ENCODE data around the gene SMG6.
"Not testable (repeated sequence)": the region's sequence is repeated elsewhere in the genome, so short reads cannot be mapped to it uniquely, and the experiment has no call there.

The SMG6 gene

DNA sequence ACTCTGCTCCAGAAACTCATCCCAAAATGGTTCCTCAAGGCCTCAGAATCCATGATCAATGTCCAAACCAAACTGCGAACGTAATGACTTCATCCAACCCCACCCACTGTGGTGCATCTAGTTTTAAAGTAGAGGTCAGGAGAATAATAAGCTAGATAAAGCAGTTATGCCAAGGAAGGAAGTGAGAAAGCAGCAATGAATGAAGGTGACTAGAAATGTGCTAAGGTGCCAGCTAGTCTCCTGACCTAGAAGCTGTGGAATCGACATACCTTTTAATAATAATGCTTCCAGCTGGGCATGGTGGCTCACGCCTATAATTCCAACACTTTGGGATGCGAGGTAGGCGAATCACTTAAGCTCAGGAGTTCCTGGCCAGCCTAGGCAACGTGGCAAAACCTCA, 99.2 kb downstream of the SMG6 start:
- TF ChIP-seq, protein P1, sequence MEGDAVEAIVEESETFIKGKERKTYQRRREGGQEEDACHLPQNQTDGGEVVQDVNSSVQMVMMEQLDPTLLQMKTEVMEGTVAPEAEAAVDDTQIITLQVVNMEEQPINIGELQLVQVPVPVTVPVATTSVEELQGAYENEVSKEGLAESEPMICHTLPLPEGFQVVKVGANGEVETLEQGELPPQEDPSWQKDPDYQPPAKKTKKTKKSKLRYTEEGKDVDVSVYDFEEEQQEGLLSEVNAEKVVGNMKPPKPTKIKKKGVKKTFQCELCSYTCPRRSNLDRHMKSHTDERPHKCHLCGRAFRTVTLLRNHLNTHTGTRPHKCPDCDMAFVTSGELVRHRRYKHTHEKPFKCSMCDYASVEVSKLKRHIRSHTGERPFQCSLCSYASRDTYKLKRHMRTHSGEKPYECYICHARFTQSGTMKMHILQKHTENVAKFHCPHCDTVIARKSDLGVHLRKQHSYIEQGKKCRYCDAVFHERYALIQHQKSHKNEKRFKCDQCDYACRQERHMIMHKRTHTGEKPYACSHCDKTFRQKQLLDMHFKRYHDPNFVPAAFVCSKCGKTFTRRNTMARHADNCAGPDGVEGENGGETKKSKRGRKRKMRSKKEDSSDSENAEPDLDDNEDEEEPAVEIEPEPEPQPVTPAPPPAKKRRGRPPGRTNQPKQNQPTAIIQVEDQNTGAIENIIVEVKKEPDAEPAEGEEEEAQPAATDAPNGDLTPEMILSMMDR (IDR thresholded peaks at IDR 0.05; ENCODE audit: extremely low read depth, missing control alignments): no peak
- no peak for DNase-seq (ENCODE audit: low spot score)

DNA sequence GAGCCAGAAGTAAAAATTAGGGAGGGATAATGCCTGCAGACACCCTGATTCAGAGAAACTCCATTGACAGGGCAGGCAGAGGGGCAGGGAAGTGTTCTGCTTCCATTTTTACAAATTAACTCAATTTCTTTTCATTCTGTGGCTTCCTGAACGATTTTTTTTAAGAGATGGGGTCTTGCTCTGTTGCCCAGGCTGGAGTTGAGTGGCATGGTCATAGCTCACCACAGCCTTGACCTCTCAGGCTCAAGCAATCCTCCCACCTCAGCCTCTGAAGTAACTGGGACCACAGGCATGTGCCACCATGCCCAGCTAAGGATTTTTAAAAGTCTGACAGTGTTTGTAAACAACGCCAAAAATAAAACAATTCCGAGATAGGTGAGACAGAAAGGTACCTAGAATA, 99.8 kb downstream of the SMG6 start:
- TF ChIP-seq, protein P1 (IDR thresholded peaks at IDR 0.05; ENCODE audit: extremely low read depth, missing control alignments): no peak
- no peak for DNase-seq (ENCODE audit: low spot score)

DNA sequence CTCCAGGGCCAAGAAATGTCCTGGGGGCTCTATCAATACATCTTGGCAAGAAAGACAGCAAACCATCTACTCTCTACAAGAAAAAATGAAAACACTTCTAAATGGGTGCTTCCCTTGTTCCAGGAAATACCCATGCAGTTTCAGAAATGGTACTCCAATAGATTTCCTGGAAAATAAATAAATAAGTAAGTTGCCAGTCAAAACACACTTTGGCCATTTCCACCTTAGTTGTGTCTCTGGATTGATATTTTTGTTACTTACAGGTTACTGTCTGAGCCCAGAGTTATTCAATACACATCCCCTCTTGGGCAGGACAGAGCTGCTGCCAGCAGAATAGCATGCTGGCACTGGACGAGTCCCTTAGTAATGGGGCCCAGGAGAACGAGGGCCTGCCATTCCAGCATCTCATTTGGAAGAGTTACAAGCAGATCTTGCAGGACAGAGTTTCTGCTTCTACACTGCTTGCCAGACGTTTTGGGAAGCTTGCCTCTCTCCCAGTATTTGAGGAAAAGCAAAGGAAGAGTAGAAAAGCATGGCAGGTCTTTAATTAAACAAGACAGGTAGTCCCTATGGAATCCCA, 100.5 kb downstream of the SMG6 start:
- TF ChIP-seq, protein P1 (IDR thresholded peaks at IDR 0.05; ENCODE audit: extremely low read depth, missing control alignments): no peak
- DNase-seq (ENCODE audit: low spot score): no peak

DNA sequence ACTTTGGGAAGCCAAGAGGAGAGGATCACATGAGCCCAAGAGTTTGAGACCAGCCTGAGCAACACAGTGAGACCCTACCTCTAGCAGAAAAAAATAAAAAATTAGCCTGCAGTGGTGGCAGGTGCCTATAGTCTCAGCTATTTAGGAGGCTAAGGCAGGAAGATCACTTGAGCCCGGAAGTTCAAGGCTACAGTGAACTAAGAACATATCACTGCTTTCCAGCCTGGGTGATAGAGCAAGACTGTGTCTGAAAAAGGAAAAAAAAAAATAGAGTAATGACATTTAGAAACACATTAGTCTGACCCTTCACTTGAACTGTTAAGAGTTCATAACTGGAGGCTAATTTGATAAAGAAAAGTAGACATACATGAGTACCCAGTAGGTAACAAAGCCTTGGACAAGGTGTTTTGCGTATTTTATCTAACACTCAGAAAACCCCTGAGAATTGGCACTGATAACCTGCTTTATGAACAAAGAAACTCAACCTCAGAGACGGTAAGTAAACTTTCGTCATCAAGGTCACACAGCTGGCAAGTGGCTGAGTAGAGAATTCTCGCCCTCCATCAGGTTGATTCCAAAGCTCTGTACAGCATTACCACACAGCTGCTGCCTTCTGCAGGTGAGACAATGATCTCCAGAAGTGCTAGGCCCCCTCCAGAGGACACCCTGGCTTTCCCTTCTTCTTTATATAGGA, 101.1 kb downstream of the SMG6 start:
- no peak for DNase-seq (ENCODE audit: low spot score)
- TF ChIP-seq, protein P1 (IDR thresholded peaks at IDR 0.05; ENCODE audit: extremely low read depth, missing control alignments): no peak

DNA sequence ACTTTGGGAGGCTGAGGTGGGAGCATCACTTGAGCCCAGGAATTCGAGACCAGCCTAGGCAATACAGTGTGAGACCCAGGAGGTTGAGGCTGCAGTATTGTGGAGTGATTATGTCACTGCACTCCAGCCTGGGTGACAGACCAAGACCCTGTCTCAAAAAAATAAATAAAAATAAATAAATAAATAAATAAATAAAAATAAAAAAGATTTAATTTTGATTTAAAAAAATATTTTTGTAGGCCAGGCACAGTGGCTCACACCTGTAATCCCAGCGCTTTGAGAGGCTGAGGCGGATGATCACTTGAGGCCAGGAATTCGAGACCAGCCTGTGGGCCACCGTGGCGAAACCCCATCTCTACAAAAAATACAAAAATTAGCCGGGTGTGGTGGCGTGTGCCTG, 104.2 kb downstream of the SMG6 start:
- not testable (repeated sequence) for DNase-seq (ENCODE audit: low spot score)

DNA sequence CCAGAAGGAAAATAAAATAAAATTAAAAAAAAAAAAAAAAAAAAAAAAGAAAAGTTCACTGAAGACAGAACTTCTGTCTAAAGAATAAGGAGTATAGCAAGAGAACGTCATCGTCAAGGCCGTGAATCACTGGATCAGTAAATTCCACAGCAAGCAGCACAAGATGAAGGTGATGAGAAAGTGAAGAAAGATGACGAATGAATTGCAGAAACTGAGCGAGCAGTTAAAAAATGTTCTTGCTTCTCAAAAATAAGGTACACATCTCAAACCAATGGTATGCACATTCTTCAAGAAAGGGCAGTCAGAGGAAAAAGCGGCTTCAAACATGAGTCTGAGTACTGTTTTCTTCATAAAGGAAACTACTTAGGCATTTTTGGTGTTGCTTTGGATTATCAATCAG, 104.7 kb downstream of the SMG6 start:
- TF ChIP-seq, protein P1 (IDR thresholded peaks at IDR 0.05; ENCODE audit: extremely low read depth, missing control alignments): no peak
- no peak for DNase-seq (ENCODE audit: low spot score)

DNA sequence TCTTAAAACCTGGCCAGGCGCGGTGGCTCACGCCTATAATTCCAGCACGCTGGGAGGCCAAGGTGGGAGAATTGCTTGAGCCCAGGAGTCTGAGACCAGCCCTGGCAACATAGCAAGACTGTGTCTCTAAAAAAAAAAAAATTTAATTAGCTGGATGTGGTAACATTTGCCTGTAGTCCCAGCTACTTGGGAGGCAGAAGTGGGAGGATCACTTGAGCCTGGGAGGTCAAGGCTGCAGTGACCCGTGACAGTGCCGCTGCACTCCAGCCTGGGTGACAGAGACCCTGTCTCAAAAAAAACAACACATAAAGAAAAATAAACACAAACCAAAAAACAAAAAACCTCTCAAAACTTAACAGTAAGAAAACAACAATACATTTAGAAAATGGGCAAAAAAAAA, 106.3 kb downstream of the SMG6 start:
- TF ChIP-seq, protein P1 (IDR thresholded peaks at IDR 0.05; ENCODE audit: extremely low read depth, missing control alignments): no peak
- no peak for DNase-seq (ENCODE audit: low spot score)

DNA sequence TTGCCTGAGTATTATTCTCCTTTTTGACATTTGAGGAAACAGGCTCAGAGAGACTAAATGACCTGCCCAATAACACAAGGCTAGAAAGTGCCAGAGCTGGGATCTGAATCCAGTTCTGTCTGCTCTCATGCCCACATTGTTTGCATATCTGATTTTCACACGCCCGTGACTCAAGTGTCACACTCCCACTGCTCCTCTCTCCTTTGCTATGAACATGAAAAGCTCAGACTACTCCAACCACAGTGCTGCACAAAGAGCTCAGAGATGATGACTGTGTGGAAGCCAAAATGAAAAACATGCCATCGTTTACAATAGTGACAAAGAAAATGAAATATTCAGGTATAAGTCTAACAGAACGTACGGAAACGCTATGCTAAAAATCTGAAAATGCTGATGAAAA, 107.9 kb downstream of the SMG6 start:
- peak; percentile 26 for DNase-seq (ENCODE audit: low spot score)
- TF ChIP-seq, protein P1 (IDR thresholded peaks at IDR 0.05; ENCODE audit: extremely low read depth, missing control alignments): no peak

Data from GM20000 (cell line).